ENCODE results near the gene LZTR1. TPM values are rescaled to one million over a fixed set of nuclear protein-coding genes. Genes with fewer than 3 reads are reported as not detected.

The LZTR1 gene
- total and polyA plus RNA-seq, 8 donors = 43.0 to 71.9 (median 58.3) TPM

GRCh38 chr22:21018314-21018713, 36.2 kb downstream of the LZTR1 start:
- peaks cover 0 to 17% of the 10 kb centered on the region in 2 donors for H3K27me3 ChIP-seq
- DNase-seq (peak in 1 of 4 donors; percentile 35), ATAC-seq (no peak)
- intact Hi-C loops (cut with DNase I) = no loop called here
- no peaks in the 10 kb centered on the region for H3K9me3 ChIP-seq
- H3K4me1 ChIP-seq = peaks cover 10 to 14% of the 10 kb centered on the region in 2 donors
- H3K4me3 ChIP-seq = no peak overlapping the region
- no peaks in the 10 kb centered on the region for H3K36me3 ChIP-seq
- TF ChIP-seq, protein P1, sequence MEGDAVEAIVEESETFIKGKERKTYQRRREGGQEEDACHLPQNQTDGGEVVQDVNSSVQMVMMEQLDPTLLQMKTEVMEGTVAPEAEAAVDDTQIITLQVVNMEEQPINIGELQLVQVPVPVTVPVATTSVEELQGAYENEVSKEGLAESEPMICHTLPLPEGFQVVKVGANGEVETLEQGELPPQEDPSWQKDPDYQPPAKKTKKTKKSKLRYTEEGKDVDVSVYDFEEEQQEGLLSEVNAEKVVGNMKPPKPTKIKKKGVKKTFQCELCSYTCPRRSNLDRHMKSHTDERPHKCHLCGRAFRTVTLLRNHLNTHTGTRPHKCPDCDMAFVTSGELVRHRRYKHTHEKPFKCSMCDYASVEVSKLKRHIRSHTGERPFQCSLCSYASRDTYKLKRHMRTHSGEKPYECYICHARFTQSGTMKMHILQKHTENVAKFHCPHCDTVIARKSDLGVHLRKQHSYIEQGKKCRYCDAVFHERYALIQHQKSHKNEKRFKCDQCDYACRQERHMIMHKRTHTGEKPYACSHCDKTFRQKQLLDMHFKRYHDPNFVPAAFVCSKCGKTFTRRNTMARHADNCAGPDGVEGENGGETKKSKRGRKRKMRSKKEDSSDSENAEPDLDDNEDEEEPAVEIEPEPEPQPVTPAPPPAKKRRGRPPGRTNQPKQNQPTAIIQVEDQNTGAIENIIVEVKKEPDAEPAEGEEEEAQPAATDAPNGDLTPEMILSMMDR (IDR thresholded peaks at IDR 0.05) = no peak
- no peak overlapping the region for H3K27ac ChIP-seq

DNA sequence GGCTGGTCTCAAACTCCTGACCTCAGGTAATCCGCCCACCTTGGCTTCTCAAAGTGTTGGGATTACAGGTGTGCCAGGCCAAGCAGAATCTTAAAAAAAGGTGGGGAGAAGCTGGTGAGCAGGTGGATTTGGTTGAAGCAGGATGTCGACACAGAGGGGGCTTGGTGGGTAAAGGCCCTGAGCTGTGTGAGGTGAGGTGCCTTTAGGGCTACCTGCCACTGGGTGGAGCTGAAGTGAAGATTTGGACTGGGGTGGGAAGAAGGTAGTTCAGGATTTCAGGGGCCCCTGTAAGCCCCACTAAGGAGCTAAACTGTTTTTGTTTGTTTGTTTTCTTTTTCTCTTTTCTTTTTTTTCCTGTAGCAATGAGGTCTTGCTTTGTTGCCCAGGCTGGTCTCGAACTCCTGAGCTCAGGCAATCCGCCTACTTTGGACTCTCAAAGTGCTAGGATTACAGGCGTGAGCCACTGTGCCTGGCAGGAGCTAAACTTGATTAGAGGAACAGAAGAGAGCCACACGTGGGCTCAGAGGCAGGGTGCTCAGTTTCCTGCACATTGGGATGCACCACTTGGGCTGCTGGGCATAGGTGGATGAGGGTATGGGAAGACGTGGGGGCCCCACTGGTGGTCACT, 38.8 kb downstream of the LZTR1 start:
- H3K27ac ChIP-seq = no peak overlapping the region
- intact Hi-C loops (cut with DNase I) = no loop called here
- DNase-seq = peak in 1 of 4 donors; percentile 8
- no peaks in the 10 kb centered on the region for H3K27me3 ChIP-seq
- ATAC-seq = peak; percentile 46
- TF ChIP-seq, protein P1 (IDR thresholded peaks at IDR 0.05) = no peak
- H3K36me3 ChIP-seq = no peaks in the 10 kb centered on the region
- no peak overlapping the region for H3K4me3 ChIP-seq
- no peaks in the 10 kb centered on the region for H3K9me3 ChIP-seq
- H3K4me1 ChIP-seq = no peaks in the 10 kb centered on the region

DNA sequence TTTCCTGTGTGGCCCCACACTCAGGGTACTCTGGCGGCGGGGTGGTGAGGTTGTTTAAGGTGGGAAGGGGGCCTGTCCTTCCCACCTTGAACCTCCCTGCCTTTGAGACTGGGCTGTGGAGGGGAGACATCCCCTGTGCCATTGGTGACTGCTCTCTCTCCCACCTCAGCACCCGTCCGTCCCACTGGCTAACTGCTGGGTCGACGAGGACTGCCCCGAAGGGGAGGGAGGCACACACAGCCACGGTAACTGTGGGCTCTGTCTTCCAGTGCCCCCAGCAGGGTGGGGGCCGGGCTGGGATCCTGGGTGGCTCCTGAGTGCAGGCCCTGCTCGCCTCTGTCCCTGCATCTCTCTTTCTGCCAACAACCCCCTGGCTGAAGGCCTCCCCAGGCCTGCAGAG, 40.4 kb downstream of the LZTR1 start:
- no peak for ATAC-seq
- DNase-seq = peak in 1 of 4 donors; percentile 65
- Histone ChIP-seq H3K36me3 (no peaks in the 10 kb centered on the region), H3K27ac (no peak overlapping the region), H3K4me1 (no peaks in the 10 kb centered on the region), H3K9me3 (no peaks in the 10 kb centered on the region), H3K4me3 (no peak overlapping the region), H3K27me3 (no peaks in the 10 kb centered on the region)
- TF ChIP-seq, protein P1 (IDR thresholded peaks at IDR 0.05) = no peak
- intact Hi-C loops (cut with DNase I) = no loop called here

- no peak overlapping the region for H3K4me3 ChIP-seq
- TF ChIP-seq, protein P1 (IDR thresholded peaks at IDR 0.05) = no peak
- H3K9me3 ChIP-seq = no peaks in the 10 kb centered on the region
- no peaks in the 10 kb centered on the region for H3K36me3 ChIP-seq
- H3K27ac ChIP-seq = no peak overlapping the region
- H3K4me1 ChIP-seq = no peaks in the 10 kb centered on the region
- DNase-seq (peak in 1 of 4 donors; percentile 48), ATAC-seq (no peak)
- intact Hi-C loops (cut with DNase I) = no loop called here
- H3K27me3 ChIP-seq = no peaks in the 10 kb centered on the region
Measured at GRCh38 chr22:21022955-21023614, 41.0 kb downstream of the LZTR1 start.

DNA sequence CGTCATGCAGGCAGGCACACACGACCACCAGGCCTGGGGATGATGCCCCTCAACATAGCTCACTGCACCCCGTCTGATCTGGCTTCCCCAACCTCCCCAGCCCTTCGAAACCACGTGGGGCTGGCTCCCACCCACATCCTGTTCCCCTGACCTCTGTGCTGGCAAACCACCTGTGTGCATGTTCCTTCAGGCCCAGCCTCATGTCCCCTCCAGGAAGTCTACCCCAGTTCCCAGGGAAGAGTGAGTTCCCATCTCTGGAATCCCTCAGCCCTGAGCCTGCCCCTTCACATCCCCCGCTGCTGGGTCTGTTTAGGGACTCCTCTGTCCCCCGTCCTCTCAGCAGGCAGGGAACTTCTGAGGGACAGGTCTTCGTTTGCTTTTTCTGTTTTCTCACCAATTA, 43.2 kb downstream of the LZTR1 start:
- Histone ChIP-seq H3K27me3 (peaks cover 0 to 16% of the 10 kb centered on the region in 2 donors), H3K9me3 (no peaks in the 10 kb centered on the region), H3K4me1 (no peaks in the 10 kb centered on the region), H3K4me3 (no peak overlapping the region), H3K27ac (no peak overlapping the region), H3K36me3 (no peaks in the 10 kb centered on the region)
- TF ChIP-seq, protein P1 (IDR thresholded peaks at IDR 0.05) = no peak
- intact Hi-C loops (cut with DNase I) = no loop called here
- DNase-seq (peak in 1 of 4 donors; percentile 26), ATAC-seq (no peak)

Data from left lung (tissue), 10 donors.